ENCODE measurements around the gene ABHD8.

ABHD8 gene

DNA sequence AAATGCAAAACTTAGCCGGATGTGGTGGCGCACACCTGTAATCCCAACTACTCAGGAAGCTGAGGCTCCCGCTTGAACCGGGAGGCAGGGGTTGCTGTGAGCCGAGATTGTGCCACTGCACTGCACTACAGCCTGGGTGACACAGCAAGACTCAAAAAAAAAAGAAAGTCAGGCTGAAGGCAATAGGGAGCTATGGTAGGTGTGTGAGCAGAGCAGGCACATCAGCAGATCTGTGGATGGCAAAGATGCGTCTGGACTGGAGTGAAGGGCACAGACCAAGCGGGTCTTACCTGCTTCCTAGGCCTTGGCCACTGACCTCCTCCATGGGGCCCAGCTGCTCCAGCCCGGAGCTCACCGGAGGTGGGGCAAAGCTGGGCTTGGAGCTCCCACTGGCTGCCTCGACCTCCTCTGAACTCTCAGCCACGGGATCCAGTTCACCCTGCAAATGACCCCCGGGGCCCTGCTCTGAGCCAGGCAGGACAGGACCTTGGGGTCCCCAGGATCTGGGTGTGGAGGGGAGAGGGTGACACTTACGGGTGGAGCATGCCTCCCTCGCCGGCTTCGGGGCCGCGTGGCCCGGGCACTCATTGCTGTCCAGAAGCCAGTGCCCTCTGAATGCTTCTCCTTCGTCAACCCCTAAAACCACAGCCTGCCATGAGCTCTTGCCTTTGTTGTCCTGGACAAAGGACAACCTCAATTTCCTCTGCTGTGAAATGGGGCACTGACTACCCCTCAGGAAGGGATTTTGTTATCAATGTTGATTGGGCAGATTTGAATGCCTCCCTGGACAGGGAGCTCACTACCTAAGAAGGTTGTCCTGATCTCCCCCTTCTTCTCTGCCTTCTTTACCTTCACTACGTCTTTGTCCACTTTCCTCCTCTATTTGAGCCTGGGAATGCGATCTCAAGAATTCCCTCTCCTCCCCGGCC lies 39.2 kb downstream of the ABHD8 start:
- no peak for DNase-seq

DNA sequence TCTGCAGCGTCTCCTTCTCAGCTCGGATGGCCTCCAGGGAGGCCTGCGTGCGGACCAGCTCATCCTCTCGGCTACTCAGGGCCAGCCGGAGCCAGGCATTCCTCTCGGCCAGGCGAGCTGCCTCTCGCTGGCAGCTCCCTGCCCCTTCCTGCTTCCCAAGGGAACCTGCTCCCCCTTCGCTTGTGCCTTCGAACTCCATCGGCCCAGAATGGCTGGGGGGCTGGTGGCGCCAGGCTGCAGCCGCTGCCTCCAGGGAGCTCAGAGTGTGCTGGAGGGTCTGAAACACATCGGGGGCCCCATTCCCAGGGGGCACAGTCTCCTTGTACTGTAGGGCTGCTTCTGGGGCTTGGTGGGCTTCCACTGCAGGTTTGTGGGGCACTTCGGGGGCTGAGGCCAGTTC lies 40.7 kb downstream of the ABHD8 start:
- no peak for DNase-seq

GRCh38 chr19:17260842-17261325 lies 42.3 kb downstream of the ABHD8 start:
- peak; percentile 55 for DNase-seq

DNA sequence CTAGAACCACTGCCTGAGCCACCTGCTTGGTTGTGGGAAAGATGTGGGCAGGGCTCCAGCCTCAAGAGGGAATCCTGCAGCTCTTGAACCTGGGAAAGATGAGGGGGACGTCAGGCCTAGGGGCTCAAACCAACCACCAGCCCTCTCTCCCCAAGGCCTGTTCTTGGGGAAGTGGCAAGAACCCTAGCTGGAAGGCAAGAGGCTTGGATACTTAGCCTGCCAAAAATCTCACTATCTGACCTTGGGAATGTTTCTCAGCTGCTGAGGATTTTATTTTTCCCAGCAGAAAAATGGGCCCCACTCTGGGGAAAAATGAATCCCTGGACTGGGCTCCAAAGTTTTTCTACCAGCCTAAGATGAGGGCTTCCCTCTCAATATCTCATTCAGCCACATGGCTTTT lies 43.3 kb downstream of the ABHD8 start:
- no peak for DNase-seq

- DNase-seq: no peak
Measured at GRCh38 chr19:17259118-17259780, 44.0 kb downstream of the ABHD8 start.

DNA sequence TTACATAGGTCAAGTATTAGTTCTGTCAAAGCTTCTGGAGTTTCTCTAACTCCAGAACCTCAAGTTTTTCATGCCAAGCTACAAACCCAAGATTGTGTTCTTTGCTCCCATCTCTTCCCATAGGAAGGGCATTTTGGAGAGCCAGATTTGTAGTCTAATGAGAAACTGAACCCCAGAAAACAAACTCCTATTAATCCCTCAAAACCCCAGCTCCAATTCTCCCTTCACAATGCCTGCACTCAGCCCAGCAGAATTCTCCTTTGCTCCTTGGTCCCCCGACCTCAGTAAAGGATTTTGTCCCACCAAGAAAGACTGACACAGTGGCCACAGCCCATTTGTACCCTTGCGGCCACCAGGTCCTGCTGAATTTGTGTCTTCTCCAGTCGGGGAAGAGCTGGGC lies 47.1 kb downstream of the ABHD8 start:
- no peak for DNase-seq

DNA sequence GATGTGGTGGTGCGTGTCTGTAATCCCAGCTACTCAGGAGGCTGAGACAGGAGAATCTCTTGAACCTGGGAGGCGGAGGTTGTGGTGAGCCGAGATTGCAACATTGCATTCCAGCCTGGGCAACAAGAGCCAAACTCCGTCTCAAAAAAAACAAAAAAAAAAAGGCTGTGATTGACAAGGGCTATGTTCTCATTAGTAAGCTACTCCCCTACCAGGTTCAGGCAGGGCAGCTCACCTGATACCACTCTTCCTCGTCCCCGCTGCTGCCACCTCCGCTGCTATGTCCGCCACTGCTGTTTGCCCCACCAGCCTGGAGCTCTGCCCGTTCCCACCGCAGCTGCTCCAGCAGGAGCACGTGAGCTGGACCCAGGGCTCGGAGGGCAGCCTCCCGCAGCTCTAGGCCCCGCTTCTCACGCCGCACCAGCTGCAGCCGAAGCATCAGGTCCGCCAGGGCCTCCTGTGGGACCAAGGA lies 48.0 kb downstream of the ABHD8 start:
- DNase-seq: peak; percentile 38

DNA sequence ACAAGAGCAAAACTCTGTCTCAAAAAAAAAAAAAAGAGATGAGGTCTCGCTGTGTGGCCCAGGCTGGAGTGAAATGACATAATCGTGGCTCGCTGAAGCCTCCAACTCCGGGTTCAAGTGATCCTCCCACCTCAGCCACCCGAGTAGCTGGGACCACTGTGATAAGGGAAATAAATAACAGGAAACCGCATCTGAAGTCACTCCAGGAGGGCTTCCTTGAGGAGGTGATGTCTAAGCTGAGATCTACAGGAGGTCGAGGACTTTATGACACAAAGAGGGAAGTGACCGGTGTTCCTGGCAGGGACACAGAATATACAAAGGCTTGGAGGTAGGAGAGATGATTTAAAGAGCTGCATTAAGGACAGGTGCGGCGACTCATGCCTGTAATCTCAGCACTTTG lies 48.6 kb downstream of the ABHD8 start:
- DNase-seq: no peak

DNA sequence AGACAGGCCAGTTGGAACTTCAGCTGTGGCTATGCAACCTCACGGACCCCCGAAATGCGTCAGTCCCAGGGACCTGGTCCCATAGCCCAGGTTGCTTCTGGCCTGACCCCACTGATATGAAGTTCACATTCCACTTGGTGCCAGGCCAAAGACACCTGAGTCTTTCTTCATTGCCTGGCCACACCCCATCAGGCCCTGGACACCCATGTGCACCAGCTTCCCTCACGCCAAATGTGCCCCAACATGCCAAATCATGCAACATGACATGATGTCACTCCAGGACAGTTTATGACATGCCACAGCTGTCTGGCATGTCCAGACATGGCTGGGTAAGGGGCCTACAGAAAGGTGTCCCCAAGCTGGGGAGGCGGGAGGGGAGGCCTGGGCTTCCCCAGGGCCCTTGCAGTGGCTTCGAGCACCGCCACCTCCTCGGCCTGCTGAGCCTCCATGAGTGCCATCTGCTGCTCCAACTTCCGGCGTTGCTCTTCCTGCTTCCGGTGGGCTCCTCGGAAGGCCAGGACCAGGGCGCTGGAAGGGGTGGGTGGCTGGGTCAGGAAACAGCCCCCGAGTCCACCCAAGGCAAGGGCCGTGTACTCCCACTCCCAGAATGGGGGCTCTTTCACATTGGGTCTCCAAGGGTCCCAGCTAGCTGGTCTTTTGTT lies 53.2 kb downstream of the ABHD8 start:
- no peak for DNase-seq

GRCh38 chr19:17248011-17248776 lies 55.0 kb downstream of the ABHD8 start:
- no peak for DNase-seq

DNA sequence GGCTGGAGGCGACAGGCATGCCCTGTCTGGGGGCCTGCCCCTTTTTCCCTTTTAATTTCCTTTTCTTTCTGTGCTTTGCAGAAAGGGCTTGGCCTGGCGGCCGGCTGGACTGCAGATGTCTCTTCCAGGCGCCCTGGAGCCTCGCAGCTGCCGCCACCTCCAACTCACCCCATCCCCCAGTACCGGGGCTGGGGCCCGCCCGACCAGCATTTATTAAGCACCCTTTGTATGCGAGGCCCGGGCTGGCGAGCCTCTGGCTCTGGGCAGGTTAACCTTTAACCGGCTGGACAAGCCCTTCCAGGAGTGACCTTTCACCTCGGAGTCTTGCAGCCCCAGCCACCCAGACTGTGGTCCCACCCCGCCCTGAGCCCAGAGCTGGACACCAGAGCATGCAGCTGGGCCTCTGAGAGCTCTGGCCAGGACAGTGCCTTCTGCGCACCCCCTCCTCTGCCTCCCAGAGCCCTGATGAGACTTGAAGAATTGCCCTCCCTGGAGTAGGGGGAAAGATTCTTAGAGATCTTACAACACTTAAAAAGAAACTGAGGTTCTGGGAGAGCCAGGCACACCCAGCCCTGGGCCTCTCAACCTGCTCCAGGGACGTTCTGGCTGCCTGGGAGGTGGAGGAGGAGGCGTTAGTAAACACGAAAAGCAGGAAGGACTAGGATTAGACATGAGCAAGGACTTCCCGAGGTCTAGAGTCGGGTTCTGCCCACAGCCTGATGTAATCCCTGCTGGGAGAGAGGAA lies 56.4 kb downstream of the ABHD8 start:
- DNase-seq: peak; percentile 64

GRCh38 chr19:17245535-17245984 lies 57.7 kb downstream of the ABHD8 start, which contains the start of gene NR2F6:
TSS of gene NR2F6 (minus strand) at chr19:17245919. CDS start at chr19:17245220, 699 bp downstream.
- DNase-seq: no peak

- no peak for DNase-seq
Measured at GRCh38 chr19:17244618-17245534, 58.3 kb downstream of the ABHD8 start.

DNA sequence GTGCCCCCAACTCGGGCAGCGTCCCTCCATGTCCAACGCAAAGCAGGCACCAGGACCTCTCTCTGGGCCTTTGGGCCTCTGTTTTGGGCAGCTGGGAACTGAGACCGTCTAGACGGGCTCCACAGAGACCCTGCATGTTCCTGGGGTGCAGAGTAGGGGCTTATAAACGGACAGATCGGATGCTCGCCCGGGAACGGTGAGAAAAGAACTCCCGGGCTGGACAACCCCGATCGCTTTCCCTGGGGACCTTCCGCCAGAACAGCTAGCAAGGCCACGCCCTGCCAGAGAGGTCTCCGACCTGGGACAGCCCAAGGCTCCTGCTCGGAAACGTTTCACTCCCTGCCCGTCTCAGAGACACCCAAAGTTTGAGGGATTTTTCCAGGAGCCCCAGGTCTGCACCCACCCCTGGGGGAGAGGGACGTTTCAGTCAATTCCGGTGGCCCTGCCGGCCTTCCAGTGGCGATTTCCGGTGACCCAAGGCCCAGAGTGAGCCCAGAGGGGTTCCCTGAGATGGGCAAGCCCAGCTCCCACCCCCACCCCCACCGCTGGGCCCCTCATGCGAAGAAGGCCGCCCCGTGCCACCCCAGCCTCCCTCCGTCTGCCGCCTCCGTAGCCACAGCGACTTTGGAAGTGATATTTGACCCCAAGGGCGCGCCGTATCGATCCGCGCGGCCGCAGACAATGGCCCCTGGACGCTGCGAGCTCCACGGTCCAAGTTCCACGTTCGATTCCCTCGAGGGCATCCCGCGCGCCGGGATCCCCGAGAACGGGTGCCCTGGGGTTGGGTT lies 59.2 kb downstream of the ABHD8 start:
- DNase-seq: no peak

GRCh38 chr19:17243211-17243829 lies 59.9 kb downstream of the ABHD8 start:
- no peak for DNase-seq

DNA sequence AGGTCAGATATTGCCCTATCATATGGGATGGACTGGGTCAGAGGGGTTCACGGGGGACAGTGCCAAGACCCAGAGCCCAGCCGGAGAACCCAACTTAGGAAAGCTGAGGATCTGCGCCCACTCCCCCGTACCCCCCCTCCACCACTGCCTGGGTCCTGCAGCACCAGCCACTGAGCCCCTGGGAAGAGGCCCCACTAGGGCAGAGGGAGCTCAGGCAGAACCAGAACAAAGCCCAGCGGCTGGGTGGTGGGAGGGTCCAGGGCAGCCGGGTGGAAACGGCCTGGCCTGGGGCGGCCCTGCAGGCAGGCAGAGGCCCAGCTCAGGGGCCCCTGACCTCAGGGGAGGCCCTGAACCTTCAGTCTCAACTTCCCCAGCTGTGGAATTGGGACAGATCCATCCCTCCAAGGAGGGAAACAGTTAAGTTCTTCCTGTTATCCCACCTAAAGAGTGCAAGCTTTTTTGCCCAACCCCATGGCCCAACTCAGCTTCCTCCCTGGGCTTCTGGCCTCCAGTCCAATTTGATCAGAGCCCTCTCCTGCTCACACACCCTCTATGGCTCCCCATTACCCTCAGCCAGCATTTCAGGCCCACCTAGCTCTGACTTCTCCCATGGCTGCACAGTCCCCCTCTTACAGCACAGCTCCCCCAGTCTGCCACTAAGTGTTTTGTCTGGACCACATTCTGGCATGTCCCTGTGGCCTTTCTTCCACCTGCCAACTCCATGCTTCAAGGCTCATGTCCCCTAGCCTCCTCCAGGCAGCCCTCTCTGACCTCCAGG lies 60.6 kb downstream of the ABHD8 start:
- DNase-seq: no peak

Data from NCI-H1092 treated with DMSO at 0.1 percent for 48 hours (cell line).